ENCODE measurements around the gene TOM1L2.
A peak's percentile ranks its signal among the peaks of the same experiment; 100 is the strongest.

TOM1L2 gene

DNA sequence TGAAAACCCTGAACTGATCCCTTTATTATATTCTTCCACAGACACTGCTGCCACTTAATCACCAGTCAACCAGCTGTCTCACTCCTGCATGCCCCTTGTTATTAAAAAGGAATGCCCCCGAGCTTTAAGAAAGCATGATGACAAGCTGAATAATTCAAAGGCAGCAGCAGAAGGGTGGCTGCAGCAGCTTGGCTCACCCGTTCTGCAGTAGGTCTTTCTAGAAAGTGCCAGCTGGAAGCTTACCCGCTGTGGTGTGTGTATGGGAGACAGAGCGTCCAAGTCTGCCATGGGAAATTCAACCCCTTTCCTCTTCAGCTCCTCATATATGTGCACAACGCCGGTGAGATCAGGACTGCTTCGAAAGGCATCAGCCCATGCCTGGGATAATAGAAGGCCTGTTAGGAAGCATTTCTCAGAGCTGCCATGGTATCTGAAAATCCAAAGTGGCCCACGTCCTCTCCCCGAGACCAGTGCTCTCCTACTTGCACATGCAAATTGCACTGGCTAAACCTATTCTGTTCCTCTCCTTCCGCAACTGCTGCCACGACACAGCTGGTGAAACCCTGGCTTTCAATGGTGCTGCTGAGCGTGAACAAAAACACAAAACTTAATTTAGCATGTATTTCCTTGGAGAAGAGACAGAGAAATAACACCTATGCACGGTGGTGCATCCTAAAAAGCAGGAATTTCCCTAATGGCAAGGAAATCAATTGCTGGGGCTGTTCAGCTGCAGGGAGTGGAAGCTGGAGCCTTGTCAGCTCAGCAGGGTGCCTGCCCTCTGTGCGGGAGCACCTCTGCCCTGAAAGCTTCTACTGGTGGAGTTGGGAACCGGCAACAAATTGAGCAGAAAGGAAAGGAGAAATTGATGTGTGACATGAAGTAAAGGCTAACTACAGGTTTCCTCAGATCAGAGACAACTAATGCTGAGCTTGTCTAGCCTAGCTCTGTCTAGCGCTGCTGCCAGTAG lies 87.5 kb downstream of the TOM1L2 start:
- Histone ChIP-seq H3K36me3 (no peaks in the 10 kb centered on the region), H3K27me3 (no peaks in the 10 kb centered on the region), H3K4me3 (ENCODE audit: low read depth, low read length) (no peak overlapping the region), H3K9me3 (no peaks in the 10 kb centered on the region), H3K4me1 (peaks cover 15% of the 10 kb centered on the region)
- DNase-seq = no peak
- TF ChIP-seq, protein P1, sequence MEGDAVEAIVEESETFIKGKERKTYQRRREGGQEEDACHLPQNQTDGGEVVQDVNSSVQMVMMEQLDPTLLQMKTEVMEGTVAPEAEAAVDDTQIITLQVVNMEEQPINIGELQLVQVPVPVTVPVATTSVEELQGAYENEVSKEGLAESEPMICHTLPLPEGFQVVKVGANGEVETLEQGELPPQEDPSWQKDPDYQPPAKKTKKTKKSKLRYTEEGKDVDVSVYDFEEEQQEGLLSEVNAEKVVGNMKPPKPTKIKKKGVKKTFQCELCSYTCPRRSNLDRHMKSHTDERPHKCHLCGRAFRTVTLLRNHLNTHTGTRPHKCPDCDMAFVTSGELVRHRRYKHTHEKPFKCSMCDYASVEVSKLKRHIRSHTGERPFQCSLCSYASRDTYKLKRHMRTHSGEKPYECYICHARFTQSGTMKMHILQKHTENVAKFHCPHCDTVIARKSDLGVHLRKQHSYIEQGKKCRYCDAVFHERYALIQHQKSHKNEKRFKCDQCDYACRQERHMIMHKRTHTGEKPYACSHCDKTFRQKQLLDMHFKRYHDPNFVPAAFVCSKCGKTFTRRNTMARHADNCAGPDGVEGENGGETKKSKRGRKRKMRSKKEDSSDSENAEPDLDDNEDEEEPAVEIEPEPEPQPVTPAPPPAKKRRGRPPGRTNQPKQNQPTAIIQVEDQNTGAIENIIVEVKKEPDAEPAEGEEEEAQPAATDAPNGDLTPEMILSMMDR (IDR thresholded peaks at IDR 0.05; ENCODE audit: low read depth, low read length) = no peak

DNA sequence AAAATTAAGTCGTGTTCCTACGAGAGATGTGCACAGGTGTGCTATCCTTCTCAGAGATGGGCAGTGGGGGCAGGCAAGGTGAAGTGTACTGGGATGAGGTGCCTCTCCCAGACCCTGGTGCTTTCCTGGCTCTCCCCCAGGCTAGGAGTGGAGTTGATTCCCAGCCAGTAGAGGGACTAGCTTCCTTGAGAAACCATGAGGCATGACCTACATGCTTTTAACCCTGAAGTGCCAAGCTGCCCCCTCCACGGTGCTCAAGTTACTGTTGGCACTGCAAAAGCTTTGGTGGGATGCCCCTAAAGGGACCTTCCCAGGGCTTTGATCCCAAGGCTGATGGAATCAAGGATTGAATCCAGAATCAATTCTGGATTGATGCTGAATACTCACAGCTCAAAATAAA lies 88.4 kb downstream of the TOM1L2 start:
- Histone ChIP-seq H3K9me3 (no peaks in the 10 kb centered on the region), H3K36me3 (no peaks in the 10 kb centered on the region), H3K27me3 (no peaks in the 10 kb centered on the region), H3K4me1 (peaks cover 12% of the 10 kb centered on the region), H3K4me3 (ENCODE audit: low read depth, low read length) (no peak overlapping the region)
- TF ChIP-seq, protein P1 (IDR thresholded peaks at IDR 0.05; ENCODE audit: low read depth, low read length) = no peak
- DNase-seq = no peak

DNA sequence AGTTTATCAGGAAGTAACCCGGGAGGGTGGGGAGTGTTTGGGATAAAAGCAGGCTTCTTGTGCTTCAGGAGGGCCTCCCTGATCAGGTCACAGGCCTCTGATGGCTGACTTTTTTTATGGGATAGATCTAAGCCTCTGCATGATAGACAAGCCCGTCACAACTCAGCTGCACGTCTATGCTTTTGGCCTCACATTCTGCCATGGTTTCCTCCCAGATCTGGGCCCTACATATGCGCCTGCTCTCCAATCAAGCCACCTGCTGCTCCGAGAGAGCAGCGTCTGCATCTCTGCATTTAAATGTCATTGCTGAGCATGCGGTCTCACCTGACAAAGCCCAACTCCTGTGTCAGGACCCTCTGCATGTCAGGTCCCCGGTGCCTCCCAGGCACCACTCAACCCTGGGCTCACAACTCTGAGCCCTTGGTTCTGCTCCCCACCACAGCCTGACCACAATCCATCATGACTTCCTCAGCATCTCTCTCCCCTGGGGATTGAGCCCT lies 90.1 kb downstream of the TOM1L2 start:
- no peaks in the 10 kb centered on the region for H3K27me3 ChIP-seq
- no peak for DNase-seq
- no peak overlapping the region for H3K4me3 ChIP-seq (ENCODE audit: low read depth, low read length)
- H3K9me3 ChIP-seq = no peaks in the 10 kb centered on the region
- no peaks in the 10 kb centered on the region for H3K36me3 ChIP-seq
- peaks cover 3% of the 10 kb centered on the region for H3K4me1 ChIP-seq
- TF ChIP-seq, protein P1 (IDR thresholded peaks at IDR 0.05; ENCODE audit: low read depth, low read length) = no peak

DNA sequence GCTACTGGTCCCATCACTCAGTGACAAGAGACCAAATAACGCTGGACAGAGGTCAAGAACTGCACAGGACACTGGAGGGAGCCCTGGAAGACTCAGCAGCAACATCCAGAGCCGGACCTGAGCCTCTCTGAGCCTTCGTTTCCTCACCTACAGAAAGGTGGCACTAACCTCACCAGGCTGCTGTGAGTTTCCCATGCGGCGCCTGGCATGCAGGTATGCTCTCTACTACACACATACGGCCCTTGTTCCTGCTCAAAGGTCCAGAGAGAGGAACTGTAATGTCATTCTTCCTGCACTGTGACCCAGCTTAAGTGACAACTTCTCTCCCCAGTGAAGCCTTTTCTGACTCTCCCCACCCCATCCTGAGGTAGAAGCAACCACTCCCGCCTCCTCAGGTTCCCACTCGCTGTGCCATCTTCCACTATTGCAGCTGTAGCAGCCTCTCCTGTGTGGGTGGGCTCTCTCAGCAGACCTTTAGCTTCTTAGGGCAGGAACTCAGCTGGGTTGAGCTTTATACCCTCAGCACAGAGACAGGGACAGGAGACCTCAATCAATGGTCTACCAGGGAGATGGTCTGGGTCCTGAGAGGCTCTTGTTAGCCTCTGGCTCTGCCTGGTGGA lies 91.5 kb downstream of the TOM1L2 start:
- no peaks in the 10 kb centered on the region for H3K36me3 ChIP-seq
- DNase-seq = no peak
- TF ChIP-seq, protein P1 (IDR thresholded peaks at IDR 0.05; ENCODE audit: low read depth, low read length) = no peak
- H3K9me3 ChIP-seq = no peaks in the 10 kb centered on the region
- peaks cover 9% of the 10 kb centered on the region for H3K4me1 ChIP-seq
- H3K4me3 ChIP-seq (ENCODE audit: low read depth, low read length) = no peak overlapping the region
- H3K27me3 ChIP-seq = no peaks in the 10 kb centered on the region

DNA sequence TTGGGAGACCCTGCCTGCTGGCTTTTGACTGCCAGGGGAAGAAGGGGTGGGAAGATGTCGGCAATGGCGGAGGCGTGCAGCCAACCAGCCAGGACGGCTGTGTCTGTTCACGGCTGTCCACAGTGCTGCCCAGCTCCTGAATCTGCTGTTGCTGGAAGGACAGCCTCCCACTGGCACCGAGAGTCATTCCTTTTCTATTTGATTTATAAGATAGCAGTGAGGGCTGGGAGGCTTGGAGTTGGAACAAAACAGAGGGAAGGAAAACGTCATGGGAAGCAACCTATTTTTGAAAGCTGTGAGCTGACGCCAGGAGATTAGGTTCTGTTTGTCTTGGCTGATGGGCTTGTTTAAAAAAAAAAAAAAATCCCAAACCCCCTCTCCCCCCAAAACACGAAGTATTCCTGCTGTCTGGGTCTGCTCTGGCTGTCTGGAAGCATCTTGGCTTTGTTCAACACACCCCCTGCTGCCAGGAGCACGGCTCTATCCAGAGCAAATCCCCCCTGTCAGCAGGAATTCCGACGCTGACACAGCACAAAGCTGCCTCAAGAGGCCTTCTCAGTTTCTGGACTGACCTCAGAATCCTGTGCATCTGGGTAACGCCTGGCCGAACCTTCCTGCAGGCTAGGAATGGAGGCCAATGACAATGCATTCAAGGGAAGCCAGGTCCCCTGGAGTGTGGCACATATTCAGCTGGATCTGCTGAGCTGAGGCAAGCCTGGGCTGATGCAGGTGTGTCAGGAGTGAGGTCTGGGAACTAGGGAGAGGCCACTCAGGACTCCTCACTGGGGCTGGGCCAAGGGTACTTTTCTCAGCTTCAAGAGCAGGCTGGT lies 94.5 kb downstream of the TOM1L2 start:
- H3K9me3 ChIP-seq = no peaks in the 10 kb centered on the region
- H3K4me3 ChIP-seq (ENCODE audit: low read depth, low read length) = no peak overlapping the region
- peaks cover 13% of the 10 kb centered on the region for H3K4me1 ChIP-seq
- H3K36me3 ChIP-seq = no peaks in the 10 kb centered on the region
- no peaks in the 10 kb centered on the region for H3K27me3 ChIP-seq
- DNase-seq = peak; percentile 33
- TF ChIP-seq, protein P1 (IDR thresholded peaks at IDR 0.05; ENCODE audit: low read depth, low read length) = no peak
